Measurements from ENCODE around the gene MBNL2. TPM values are rescaled to one million over a fixed set of nuclear protein-coding genes. Genes with fewer than 3 reads are reported as not detected.
"Not testable (repeated sequence)": the region's sequence is repeated elsewhere in the genome, so short reads cannot be mapped to it uniquely, and the experiment has no call there.

The MBNL2 gene
- total RNA-seq, 1 donor from 2014 or later: 16.9 TPM

- Mint-ChIP-seq H3K4me3 (no peak overlapping the region), H3K4me1 (peaks cover 16% of the 10 kb centered on the region), H3K27me3 (ENCODE audit: low read depth) (no peaks in the 10 kb centered on the region), H3K36me3 (ENCODE audit: low read depth) (no peaks in the 10 kb centered on the region), H3K27ac (ENCODE audit: unreplicated experiment) (no peak overlapping the region), H3K9me3 (peaks cover 21% of the 10 kb centered on the region)
- TF ChIP-seq CTCF (conservative IDR thresholded peaks at IDR 0.05): no peak
- DNase-seq (ENCODE audit: low read depth, low spot score): no peak
These were observed 21.8 kb upstream of the MBNL2 start for GRCh38 chr13:97200081-97200942.

GRCh38 chr13:97202761-97203160 lies 19.4 kb upstream of the MBNL2 start:
- Mint-ChIP-seq H3K27ac (ENCODE audit: unreplicated experiment) (no peak overlapping the region), H3K36me3 (ENCODE audit: low read depth) (no peaks in the 10 kb centered on the region), H3K4me1 (no peaks in the 10 kb centered on the region), H3K4me3 (no peak overlapping the region), H3K9me3 (peaks cover 23% of the 10 kb centered on the region), H3K27me3 (ENCODE audit: low read depth) (no peaks in the 10 kb centered on the region)
- TF ChIP-seq CTCF (conservative IDR thresholded peaks at IDR 0.05): no peak
- no peak for DNase-seq (ENCODE audit: low read depth, low spot score)

DNA sequence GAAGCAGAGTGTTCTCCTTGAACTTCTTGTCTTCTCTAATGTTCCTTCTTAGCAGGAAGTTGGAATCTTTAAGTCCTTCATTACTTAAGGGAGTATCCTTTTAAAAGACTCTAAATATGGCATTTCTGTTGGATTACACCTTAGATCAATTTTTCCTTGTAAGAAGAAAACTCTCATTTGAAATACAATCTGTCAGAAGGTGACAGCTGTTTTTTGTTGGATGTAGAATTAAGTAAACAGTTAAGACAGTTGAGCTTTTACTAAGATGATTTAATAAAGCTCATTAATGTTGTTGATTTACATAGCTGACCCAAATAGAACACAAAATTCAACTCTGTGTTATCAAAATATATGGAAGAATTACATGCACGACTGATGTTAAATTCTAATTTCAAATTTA lies 16.7 kb upstream of the MBNL2 start:
- no peak for DNase-seq (ENCODE audit: low read depth, low spot score)
- Mint-ChIP-seq H3K27ac (ENCODE audit: unreplicated experiment) (no peak overlapping the region), H3K27me3 (ENCODE audit: low read depth) (no peaks in the 10 kb centered on the region), H3K4me3 (no peak overlapping the region), H3K9me3 (peaks cover 19% of the 10 kb centered on the region), H3K36me3 (ENCODE audit: low read depth) (peaks cover 2% of the 10 kb centered on the region), H3K4me1 (no peaks in the 10 kb centered on the region)
- TF ChIP-seq CTCF (conservative IDR thresholded peaks at IDR 0.05): no peak

- peaks cover 2% of the 10 kb centered on the region for H3K36me3 Mint-ChIP-seq (ENCODE audit: low read depth)
- no peak for DNase-seq (ENCODE audit: low read depth, low spot score)
- TF ChIP-seq CTCF (conservative IDR thresholded peaks at IDR 0.05): no peak
- H3K4me3 Mint-ChIP-seq: no peak overlapping the region
- peaks cover 5% of the 10 kb centered on the region for H3K4me1 Mint-ChIP-seq
- no peak overlapping the region for H3K27ac Mint-ChIP-seq (ENCODE audit: unreplicated experiment)
- peaks cover 19% of the 10 kb centered on the region for H3K9me3 Mint-ChIP-seq
- H3K27me3 Mint-ChIP-seq (ENCODE audit: low read depth): no peaks in the 10 kb centered on the region
These were observed 16.2 kb upstream of the MBNL2 start for GRCh38 chr13:97205982-97206381.

- not testable (repeated sequence) for H3K27ac Mint-ChIP-seq (ENCODE audit: unreplicated experiment); H3K27me3 Mint-ChIP-seq (ENCODE audit: low read depth); DNase-seq (ENCODE audit: low read depth, low spot score); H3K36me3 Mint-ChIP-seq (ENCODE audit: low read depth); H3K4me3 Mint-ChIP-seq
- Mint-ChIP-seq H3K9me3 (peaks cover 16% of the 10 kb centered on the region), H3K4me1 (peaks cover 18% of the 10 kb centered on the region)
These were observed 14.9 kb upstream of the MBNL2 start for GRCh38 chr13:97207252-97207651.

GRCh38 chr13:97211300-97211699 lies 10.8 kb upstream of the MBNL2 start:
- Mint-ChIP-seq H3K27ac (ENCODE audit: unreplicated experiment) (peak overlapping the region; percentile 83), H3K4me3 (no peak overlapping the region)

More at GRCh38 chr13:97211300-97211699, 10.8 kb upstream of the MBNL2 start:
- Mint-ChIP-seq H3K9me3 (peaks cover 4% of the 10 kb centered on the region), H3K4me1 (peaks cover 33% of the 10 kb centered on the region), H3K36me3 (ENCODE audit: low read depth) (peaks cover 2% of the 10 kb centered on the region), H3K27me3 (ENCODE audit: low read depth) (no peaks in the 10 kb centered on the region)
- no peak for TF ChIP-seq CTCF (conservative IDR thresholded peaks at IDR 0.05)
- DNase-seq (ENCODE audit: low read depth, low spot score): no peak

Measured in neural crest cell (in vitro differentiated cells).